ENCODE measurements around the gene FAIM2. TPM values are rescaled to one million over a fixed set of nuclear protein-coding genes. Genes with fewer than 3 reads are reported as not detected.

Gene FAIM2
- total and polyA plus RNA-seq, 9 of the 15 experiments (the other 6 are each of a cell fraction or from before 2014, with no cell fraction given), result 0.01 to 0.10 TPM; not detected in 7

GRCh38 chr12:49854976-49855375 lies 48.7 kb downstream of the FAIM2 start:
- H3K79me2 ChIP-seq (ENCODE audit: control insufficient read depth, insufficient read depth, low read length), result no peaks in the 10 kb centered on the region
- ATAC-seq, result no peak
- H3K4me1 ChIP-seq (replicated peaks in 1 of 2; ENCODE audit: control insufficient read depth in 2 of 2, insufficient read depth in 2 of 2, low read length in 2 of 2), result no peaks in the 10 kb centered on the region
- WGBS (ENCODE audit: insufficient coverage, low coverage, missing lambda C conversion rate), result 23% methylated on average over 4 of the region's 4 CpGs
- no peak for FAIRE-seq
- no peaks in the 10 kb centered on the region for H3K9me1 ChIP-seq (ENCODE audit: control insufficient read depth, insufficient read depth, low read length)
- H3K4me2 ChIP-seq (ENCODE audit: insufficient read depth, low read length), result no peak overlapping the region
- H2AFZ ChIP-seq (ENCODE audit: low read depth, low read length), result no peak overlapping the region
- H3K9me3 ChIP-seq (replicated peaks; ENCODE audit: control insufficient read depth, insufficient read depth, low read depth, low read length), result no peaks in the 10 kb centered on the region
- no peaks in the 10 kb centered on the region for H3K36me3 ChIP-seq (ENCODE audit: control insufficient read depth, insufficient read depth, low read length)
- no peak overlapping the region for H3K27ac ChIP-seq (ENCODE audit: extremely low read depth, low read depth, low read length)
- no peaks in the 10 kb centered on the region for H4K20me1 ChIP-seq (replicated peaks; ENCODE audit: control insufficient read depth, insufficient read depth, low read length)
- no peak overlapping the region for H3K4me3 ChIP-seq
- H3K27me3 ChIP-seq (ENCODE audit: control insufficient read depth in 2 of 2, insufficient read depth in 2 of 2, low read length in 2 of 2), result peaks cover 26 to 31% of the 10 kb centered on the region in 2 experiments
- POLR2A ChIA-PET, result interaction anchor here (1.9 kb wide), 1 partner anchor 12 kb away, joined by 8 read pairs; the partner anchor contains the start of gene BCDIN3D
- CTCF ChIA-PET (ENCODE audit: low intra/inter-chr PET ratio), result no interaction called here
- H3K9ac ChIP-seq (ENCODE audit: insufficient read depth in 1 of 2, low read depth in 2 of 2, low read length in 2 of 2), result no peak overlapping the region
- in situ Hi-C loops (cut with MboI) (no loop called here), intact Hi-C loops (cut with micrococcal nuclease) (no loop called here)
- DNase-seq (ENCODE audit: extremely low read depth in 1 of 4, low spot score in 3 of 4), result no peak
- no TSS peak for BruUV-seq (replicated peaks)
- TF ChIP-seq HNRNPH1 (optimal IDR thresholded peaks at IDR 0.05; ENCODE audit: low read depth, low read length) (no peak), ZKSCAN8 (CRISPR knock-in tag; IDR thresholded peaks at IDR 0.05) (no peak), HDAC1 (IDR thresholded peaks at IDR 0.05) (no peak), NFIC (IDR thresholded peaks at IDR 0.05) (no peak), ZNF696 (CRISPR knock-in tag; conservative IDR thresholded peaks at IDR 0.05) (no peak), BACH1 (tag; IDR thresholded peaks at IDR 0.05) (no peak), MXI1 (IDR thresholded peaks at IDR 0.05; ENCODE audit: low read depth, low read length) (no peak), GABPB2 (CRISPR knock-in tag; conservative IDR thresholded peaks at IDR 0.05) (no peak), MEIS2 (IDR thresholded peaks at IDR 0.05; ENCODE audit: partially characterized antibody) (no peak), ZNF174 (CRISPR knock-in tag; IDR thresholded peaks at IDR 0.05) (no peak), ZBTB5 (IDR thresholded peaks at IDR 0.05) (no peak), TRIM24 (IDR thresholded peaks at IDR 0.05) (no peak), STAT5B (CRISPR knock-in tag; IDR thresholded peaks at IDR 0.05) (no peak), ARID4B (CRISPR knock-in tag; IDR thresholded peaks at IDR 0.05) (no peak), ADNP (tag; IDR thresholded peaks at IDR 0.05) (no peak), ZNF639 (CRISPR knock-in tag; conservative IDR thresholded peaks at IDR 0.05 in 1 of 2, IDR thresholded peaks at IDR 0.05 in 1 of 2) (no peak)
